ENCODE data around the gene ALG10B. TPM values are rescaled to one million over a fixed set of nuclear protein-coding genes. Genes with fewer than 3 reads are reported as not detected.
"Not testable (repeated sequence)": the region's sequence is repeated elsewhere in the genome, so short reads cannot be mapped to it uniquely, and the experiment has no call there.

ALG10B gene
- total RNA-seq, 2 donors from 2014 or later, result 5.5 to 6.2 TPM

- H3K27ac ChIP-seq, result no peak overlapping the region
- ATAC-seq (ENCODE audit: insufficient number of reproducible peaks, low FRiP score, low read depth), result no peak
- no peaks in the 10 kb centered on the region for H3K27me3 ChIP-seq (replicated peaks; ENCODE audit: insufficient read depth)
Observed at GRCh38 chr12:38350342-38351174, 34.0 kb downstream of the ALG10B start.

GRCh38 chr12:38351175-38351508 is 34.6 kb downstream of the ALG10B start:
- not testable (repeated sequence) for ATAC-seq (ENCODE audit: insufficient number of reproducible peaks, low FRiP score, low read depth); H3K9me3 ChIP-seq; H3K36me3 ChIP-seq; H3K4me1 ChIP-seq (ENCODE audit: control insufficient read depth in 1 of 2, low read depth in 2 of 2); H3K4me3 ChIP-seq; H3K27ac ChIP-seq; H3K27me3 ChIP-seq (replicated peaks; ENCODE audit: insufficient read depth); DNase-seq (ENCODE audit: low spot score)

More at GRCh38 chr12:38350342-38351174, 34.0 kb downstream of the ALG10B start:
- H3K9me3 ChIP-seq, result peaks cover 2% of the 10 kb centered on the region
- no peak for DNase-seq (ENCODE audit: low spot score)
- no peak for TF ChIP-seq CTCF (IDR thresholded peaks at IDR 0.05)
- no peak overlapping the region for H3K4me3 ChIP-seq
- no peaks in the 10 kb centered on the region for H3K36me3 ChIP-seq
- H3K4me1 ChIP-seq (ENCODE audit: control insufficient read depth in 1 of 2, low read depth in 2 of 2), result no peaks in the 10 kb centered on the region

- no peak for TF ChIP-seq CTCF (IDR thresholded peaks at IDR 0.05)
- no peaks in the 10 kb centered on the region for H3K9me3 ChIP-seq
- no peak for ATAC-seq (ENCODE audit: insufficient number of reproducible peaks, low FRiP score, low read depth)
Observed at GRCh38 chr12:38367506-38367905, 50.9 kb downstream of the ALG10B start.

DNA sequence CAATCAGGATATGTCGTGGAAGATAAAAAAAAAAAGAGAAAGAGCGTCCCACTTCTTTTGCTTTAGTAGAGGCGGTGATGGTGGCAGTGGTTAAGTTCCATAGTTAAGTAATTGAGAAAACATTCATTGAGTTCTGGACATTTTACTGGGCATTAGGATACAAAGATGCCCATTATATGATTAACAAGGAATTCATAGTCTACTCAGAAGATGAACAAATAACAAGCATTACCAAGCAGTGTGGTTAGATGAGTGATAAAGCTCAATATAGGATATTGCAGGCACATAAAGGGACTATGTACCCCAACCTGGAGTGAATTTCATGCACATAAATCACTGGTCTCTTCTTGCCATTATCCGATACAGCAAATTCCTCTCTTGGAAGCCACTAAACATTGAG is 53.7 kb downstream of the ALG10B start:
- TF ChIP-seq CTCF (IDR thresholded peaks at IDR 0.05), result no peak
- H3K9me3 ChIP-seq, result no peaks in the 10 kb centered on the region
- no peak overlapping the region for H3K27ac ChIP-seq
- no peaks in the 10 kb centered on the region for H3K27me3 ChIP-seq (replicated peaks; ENCODE audit: insufficient read depth)
- no peak overlapping the region for H3K4me3 ChIP-seq
- DNase-seq (ENCODE audit: low spot score), result no peak
- ATAC-seq (ENCODE audit: insufficient number of reproducible peaks, low FRiP score, low read depth), result no peak
- H3K36me3 ChIP-seq, result no peaks in the 10 kb centered on the region
- no peaks in the 10 kb centered on the region for H3K4me1 ChIP-seq (ENCODE audit: control insufficient read depth in 1 of 2, low read depth in 2 of 2)

More at GRCh38 chr12:38367506-38367905, 50.9 kb downstream of the ALG10B start:
- Histone ChIP-seq H3K27me3 (replicated peaks; ENCODE audit: insufficient read depth) (no peaks in the 10 kb centered on the region), H3K4me3 (no peak overlapping the region), H3K4me1 (ENCODE audit: control insufficient read depth in 1 of 2, low read depth in 2 of 2) (no peaks in the 10 kb centered on the region), H3K27ac (no peak overlapping the region), H3K36me3 (no peaks in the 10 kb centered on the region)
- no peak for DNase-seq (ENCODE audit: low spot score)

DNA sequence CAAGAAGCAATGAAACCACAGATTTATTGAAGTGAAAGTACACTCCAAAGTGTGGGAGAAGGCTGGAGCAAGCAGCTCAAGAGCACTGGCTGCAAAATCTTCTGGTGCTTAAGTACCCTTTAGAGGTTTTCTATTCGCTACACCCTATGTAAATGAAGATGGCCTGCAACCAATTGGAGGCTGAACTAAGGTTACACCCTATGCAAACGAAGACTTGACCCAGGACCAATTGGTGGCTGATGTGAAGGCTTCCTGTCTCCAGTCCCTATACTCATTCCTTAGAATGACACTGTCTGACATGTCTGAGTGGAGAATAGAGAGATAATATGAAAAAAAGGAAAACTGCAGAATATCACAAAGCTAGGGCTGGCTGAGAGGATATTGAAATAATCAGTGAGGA is 57.2 kb downstream of the ALG10B start:
- H3K4me1 ChIP-seq (ENCODE audit: control insufficient read depth in 1 of 2, low read depth in 2 of 2), result no peaks in the 10 kb centered on the region
- no peak for TF ChIP-seq CTCF (IDR thresholded peaks at IDR 0.05)
- no peaks in the 10 kb centered on the region for H3K9me3 ChIP-seq
- no peaks in the 10 kb centered on the region for H3K27me3 ChIP-seq (replicated peaks; ENCODE audit: insufficient read depth)
- H3K4me3 ChIP-seq, result no peak overlapping the region
- DNase-seq (ENCODE audit: low spot score) (no peak), ATAC-seq (ENCODE audit: insufficient number of reproducible peaks, low FRiP score, low read depth) (no peak)
- H3K36me3 ChIP-seq, result no peaks in the 10 kb centered on the region
- no peak overlapping the region for H3K27ac ChIP-seq

- Histone ChIP-seq H3K4me3 (no peak overlapping the region), H3K4me1 (ENCODE audit: control insufficient read depth in 1 of 2, low read depth in 2 of 2) (no peaks in the 10 kb centered on the region), H3K9me3 (no peaks in the 10 kb centered on the region), H3K27me3 (replicated peaks; ENCODE audit: insufficient read depth) (no peaks in the 10 kb centered on the region), H3K36me3 (no peaks in the 10 kb centered on the region), H3K27ac (no peak overlapping the region)
- TF ChIP-seq CTCF (IDR thresholded peaks at IDR 0.05), result no peak
- no peak for DNase-seq (ENCODE audit: low spot score)
- no peak for ATAC-seq (ENCODE audit: insufficient number of reproducible peaks, low FRiP score, low read depth)
Observed at GRCh38 chr12:38374751-38375150, 58.2 kb downstream of the ALG10B start.

All from thoracic aorta (tissue), 2 donors.